ENCODE results near the gene TRIM37.

Gene TRIM37

GRCh38 chr17:58989629-58990028, 117.1 kb downstream of the TRIM37 start:
- no peaks in the 10 kb centered on the region for H3K36me3 ChIP-seq (ENCODE audit: control insufficient read depth, insufficient read depth, low read length, severe bottlenecking)
- no peak for DNase-seq (ENCODE audit: low read depth)
- peaks cover 15% of the 10 kb centered on the region for H3K4me1 ChIP-seq (ENCODE audit: control insufficient read depth, insufficient read depth, low read length)
- H3K27me3 ChIP-seq (replicated peaks; ENCODE audit: control insufficient read depth, insufficient read depth, low read length), result no peaks in the 10 kb centered on the region
- no peak overlapping the region for H3K4me3 ChIP-seq (ENCODE audit: low read length)
- H3K9me3 ChIP-seq (ENCODE audit: control insufficient read depth, low read length), result peaks cover 4% of the 10 kb centered on the region
- no peak overlapping the region for H3K9ac ChIP-seq (ENCODE audit: low read length)

- Histone ChIP-seq H3K9ac (ENCODE audit: low read length) (no peak overlapping the region), H3K4me3 (ENCODE audit: low read length) (no peak overlapping the region), H3K4me1 (ENCODE audit: control insufficient read depth, insufficient read depth, low read length) (no peaks in the 10 kb centered on the region), H3K9me3 (ENCODE audit: control insufficient read depth, low read length) (peaks cover 4% of the 10 kb centered on the region), H3K27me3 (replicated peaks; ENCODE audit: control insufficient read depth, insufficient read depth, low read length) (no peaks in the 10 kb centered on the region), H3K36me3 (ENCODE audit: control insufficient read depth, insufficient read depth, low read length, severe bottlenecking) (no peaks in the 10 kb centered on the region)
- no peak for DNase-seq (ENCODE audit: low read depth)
These were observed 120.7 kb downstream of the TRIM37 start for GRCh38 chr17:58985971-58986370.

- H3K9me3 ChIP-seq (ENCODE audit: control insufficient read depth, low read length), result peaks cover 4% of the 10 kb centered on the region
- no peak for DNase-seq (ENCODE audit: low read depth)
- no peak overlapping the region for H3K9ac ChIP-seq (ENCODE audit: low read length)
- H3K27me3 ChIP-seq (replicated peaks; ENCODE audit: control insufficient read depth, insufficient read depth, low read length), result no peaks in the 10 kb centered on the region
- no peaks in the 10 kb centered on the region for H3K36me3 ChIP-seq (ENCODE audit: control insufficient read depth, insufficient read depth, low read length, severe bottlenecking)
- H3K4me1 ChIP-seq (ENCODE audit: control insufficient read depth, insufficient read depth, low read length), result no peaks in the 10 kb centered on the region
- H3K4me3 ChIP-seq (ENCODE audit: low read length), result no peak overlapping the region
These were observed 121.3 kb downstream of the TRIM37 start for GRCh38 chr17:58985367-58985766.

GRCh38 chr17:58982626-58983025, 124.1 kb downstream of the TRIM37 start:
- Histone ChIP-seq H3K9me3 (ENCODE audit: control insufficient read depth, low read length) (no peaks in the 10 kb centered on the region), H3K27me3 (replicated peaks; ENCODE audit: control insufficient read depth, insufficient read depth, low read length) (no peaks in the 10 kb centered on the region), H3K4me3 (ENCODE audit: low read length) (no peak overlapping the region), H3K36me3 (ENCODE audit: control insufficient read depth, insufficient read depth, low read length, severe bottlenecking) (no peaks in the 10 kb centered on the region), H3K9ac (ENCODE audit: low read length) (no peak overlapping the region), H3K4me1 (ENCODE audit: control insufficient read depth, insufficient read depth, low read length) (no peaks in the 10 kb centered on the region)
- DNase-seq (ENCODE audit: low read depth), result no peak

- no peaks in the 10 kb centered on the region for H3K9me3 ChIP-seq (ENCODE audit: control insufficient read depth, low read length)
- H3K4me1 ChIP-seq (ENCODE audit: control insufficient read depth, insufficient read depth, low read length), result no peaks in the 10 kb centered on the region
- no peaks in the 10 kb centered on the region for H3K36me3 ChIP-seq (ENCODE audit: control insufficient read depth, insufficient read depth, low read length, severe bottlenecking)
- no peak for DNase-seq (ENCODE audit: low read depth)
- no peak overlapping the region for H3K9ac ChIP-seq (ENCODE audit: low read length)
- H3K4me3 ChIP-seq (ENCODE audit: low read length), result no peak overlapping the region
- no peaks in the 10 kb centered on the region for H3K27me3 ChIP-seq (replicated peaks; ENCODE audit: control insufficient read depth, insufficient read depth, low read length)
These were observed 125.8 kb downstream of the TRIM37 start for GRCh38 chr17:58980706-58981481.

GRCh38 chr17:58976541-58976940, 130.1 kb downstream of the TRIM37 start:
- Histone ChIP-seq H3K27me3 (replicated peaks; ENCODE audit: control insufficient read depth, insufficient read depth, low read length) (no peaks in the 10 kb centered on the region), H3K36me3 (ENCODE audit: control insufficient read depth, insufficient read depth, low read length, severe bottlenecking) (no peaks in the 10 kb centered on the region), H3K9me3 (ENCODE audit: control insufficient read depth, low read length) (no peaks in the 10 kb centered on the region), H3K4me3 (ENCODE audit: low read length) (no peak overlapping the region), H3K4me1 (ENCODE audit: control insufficient read depth, insufficient read depth, low read length) (no peaks in the 10 kb centered on the region), H3K9ac (ENCODE audit: low read length) (no peak overlapping the region)
- DNase-seq (ENCODE audit: low read depth), result no peak

GRCh38 chr17:58974354-58974753, 132.3 kb downstream of the TRIM37 start:
- no peaks in the 10 kb centered on the region for H3K9me3 ChIP-seq (ENCODE audit: control insufficient read depth, low read length)
- no peak overlapping the region for H3K4me3 ChIP-seq (ENCODE audit: low read length)
- H3K9ac ChIP-seq (ENCODE audit: low read length), result no peak overlapping the region
- H3K4me1 ChIP-seq (ENCODE audit: control insufficient read depth, insufficient read depth, low read length), result no peaks in the 10 kb centered on the region
- no peaks in the 10 kb centered on the region for H3K36me3 ChIP-seq (ENCODE audit: control insufficient read depth, insufficient read depth, low read length, severe bottlenecking)
- no peaks in the 10 kb centered on the region for H3K27me3 ChIP-seq (replicated peaks; ENCODE audit: control insufficient read depth, insufficient read depth, low read length)
- DNase-seq (ENCODE audit: low read depth), result no peak

- Histone ChIP-seq H3K27me3 (replicated peaks; ENCODE audit: control insufficient read depth, insufficient read depth, low read length) (no peaks in the 10 kb centered on the region), H3K4me1 (ENCODE audit: control insufficient read depth, insufficient read depth, low read length) (no peaks in the 10 kb centered on the region), H3K4me3 (ENCODE audit: low read length) (no peak overlapping the region), H3K9me3 (ENCODE audit: control insufficient read depth, low read length) (no peaks in the 10 kb centered on the region), H3K9ac (ENCODE audit: low read length) (no peak overlapping the region), H3K36me3 (ENCODE audit: control insufficient read depth, insufficient read depth, low read length, severe bottlenecking) (no peaks in the 10 kb centered on the region)
- DNase-seq (ENCODE audit: low read depth), result no peak
These were observed 135.8 kb downstream of the TRIM37 start for GRCh38 chr17:58970609-58971450.

GRCh38 chr17:58969612-58970011, 137.1 kb downstream of the TRIM37 start:
- Histone ChIP-seq H3K27me3 (replicated peaks; ENCODE audit: control insufficient read depth, insufficient read depth, low read length) (no peaks in the 10 kb centered on the region), H3K9ac (ENCODE audit: low read length) (no peak overlapping the region), H3K9me3 (ENCODE audit: control insufficient read depth, low read length) (no peaks in the 10 kb centered on the region), H3K4me1 (ENCODE audit: control insufficient read depth, insufficient read depth, low read length) (peaks cover 8% of the 10 kb centered on the region), H3K36me3 (ENCODE audit: control insufficient read depth, insufficient read depth, low read length, severe bottlenecking) (no peaks in the 10 kb centered on the region), H3K4me3 (ENCODE audit: low read length) (no peak overlapping the region)
- no peak for DNase-seq (ENCODE audit: low read depth)

- no peak overlapping the region for H3K4me3 ChIP-seq (ENCODE audit: low read length)
These were observed 137.5 kb downstream of the TRIM37 start for GRCh38 chr17:58969156-58969555.

GRCh38 chr17:58968426-58969061, 138.1 kb downstream of the TRIM37 start:
- no peaks in the 10 kb centered on the region for H3K27me3 ChIP-seq (replicated peaks; ENCODE audit: control insufficient read depth, insufficient read depth, low read length)

More at GRCh38 chr17:58969156-58969555, 137.5 kb downstream of the TRIM37 start:
- H3K36me3 ChIP-seq (ENCODE audit: control insufficient read depth, insufficient read depth, low read length, severe bottlenecking), result no peaks in the 10 kb centered on the region
- DNase-seq (ENCODE audit: low read depth), result no peak
- H3K9ac ChIP-seq (ENCODE audit: low read length), result no peak overlapping the region
- peaks cover 8% of the 10 kb centered on the region for H3K4me1 ChIP-seq (ENCODE audit: control insufficient read depth, insufficient read depth, low read length)
- no peaks in the 10 kb centered on the region for H3K9me3 ChIP-seq (ENCODE audit: control insufficient read depth, low read length)
- H3K27me3 ChIP-seq (replicated peaks; ENCODE audit: control insufficient read depth, insufficient read depth, low read length), result no peaks in the 10 kb centered on the region

More at GRCh38 chr17:58968426-58969061, 138.1 kb downstream of the TRIM37 start:
- no peaks in the 10 kb centered on the region for H3K36me3 ChIP-seq (ENCODE audit: control insufficient read depth, insufficient read depth, low read length, severe bottlenecking)
- H3K4me1 ChIP-seq (ENCODE audit: control insufficient read depth, insufficient read depth, low read length), result peaks cover 8% of the 10 kb centered on the region
- no peaks in the 10 kb centered on the region for H3K9me3 ChIP-seq (ENCODE audit: control insufficient read depth, low read length)
- no peak overlapping the region for H3K4me3 ChIP-seq (ENCODE audit: low read length)
- no peak overlapping the region for H3K9ac ChIP-seq (ENCODE audit: low read length)
- no peak for DNase-seq (ENCODE audit: low read depth)
